ENCODE data around the gene RAD1. TPM values are rescaled to one million over a fixed set of nuclear protein-coding genes. Genes with fewer than 3 reads are reported as not detected.

The RAD1 gene
- total and polyA plus RNA-seq, 5 donors from 2014 or later = 18.1 to 29.6 (median 19.8) TPM

DNA sequence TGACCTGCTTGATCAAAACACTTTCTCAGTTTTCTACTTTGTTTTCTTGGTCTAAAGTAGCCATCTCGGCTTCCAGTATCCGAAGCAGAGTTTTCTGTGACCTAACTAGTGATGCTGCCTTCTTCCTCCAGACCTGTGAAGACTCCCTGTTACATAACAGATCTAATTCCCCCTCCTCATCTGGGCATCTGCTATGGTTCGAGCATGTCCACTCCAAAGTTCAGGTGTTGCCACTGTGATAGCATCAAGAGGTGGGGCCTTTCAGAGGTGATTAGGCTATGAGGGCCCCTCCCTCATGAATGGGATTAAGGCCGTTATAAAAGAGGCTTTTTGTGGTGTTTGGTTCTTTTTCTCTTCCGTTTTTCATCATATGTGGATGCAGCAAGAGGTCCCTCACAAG is 56.1 kb downstream of the RAD1 start:
- H3K9me3 ChIP-seq (ENCODE audit: control insufficient read depth in 2 of 2, low read length in 2 of 2) = no peaks in the 10 kb centered on the region
- Mint-ChIP-seq H3K27me3 (peaks cover 21% of the 10 kb centered on the region), H3K4me1 (no peaks in the 10 kb centered on the region), H3K9me3 (peaks cover 0 to 1% (median 0%) of the 10 kb centered on the region in 7 donors), H3K27ac (no peak overlapping the region), H3K4me3 (no peak overlapping the region), H3K36me3 (no peaks in the 10 kb centered on the region)
- no peaks in the 10 kb centered on the region for H3K36me3 ChIP-seq (ENCODE audit: control insufficient read depth, insufficient read depth, low read length)
- H3K27ac ChIP-seq (ENCODE audit: insufficient read depth, low read length, poor library complexity, severe bottlenecking) = no peak overlapping the region
- ATAC-seq (ENCODE audit: low read depth in 2 of 2) = no peak
- H3K4me3 ChIP-seq (ENCODE audit: low read depth, low read length) = no peak overlapping the region
- no peaks in the 10 kb centered on the region for H3K27me3 ChIP-seq (ENCODE audit: control insufficient read depth, insufficient read depth, low read length)
- no peaks in the 10 kb centered on the region for H3K4me1 ChIP-seq (ENCODE audit: control insufficient read depth, insufficient read depth, low read length, poor library complexity, severe bottlenecking)
- no peak for DNase-seq

DNA sequence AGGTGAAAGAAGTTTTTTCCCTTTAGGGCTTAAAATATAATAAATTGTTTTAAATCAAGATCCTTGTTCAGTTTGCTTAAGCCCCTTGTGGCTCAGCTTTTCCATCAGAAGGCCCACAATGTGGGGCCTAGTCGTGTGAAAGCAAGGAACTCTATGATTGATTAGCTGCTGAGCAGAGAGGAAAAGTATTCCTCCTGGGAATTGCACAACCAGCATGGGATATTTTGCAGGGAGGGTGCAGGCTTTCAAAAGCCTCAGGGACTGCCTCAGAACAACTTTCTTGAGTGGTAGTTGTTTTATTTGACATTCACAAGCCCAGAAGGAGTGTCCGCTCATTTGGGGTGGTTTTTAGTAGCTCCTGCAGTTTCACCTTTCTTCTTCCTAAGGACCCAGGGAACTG is 56.5 kb downstream of the RAD1 start:
- Histone ChIP-seq H3K36me3 (ENCODE audit: control insufficient read depth, insufficient read depth, low read length) (no peaks in the 10 kb centered on the region), H3K4me1 (ENCODE audit: control insufficient read depth, insufficient read depth, low read length, poor library complexity, severe bottlenecking) (no peaks in the 10 kb centered on the region), H3K4me3 (ENCODE audit: low read depth, low read length) (no peak overlapping the region), H3K27ac (ENCODE audit: insufficient read depth, low read length, poor library complexity, severe bottlenecking) (no peak overlapping the region), H3K27me3 (ENCODE audit: control insufficient read depth, insufficient read depth, low read length) (no peaks in the 10 kb centered on the region), H3K9me3 (ENCODE audit: control insufficient read depth in 2 of 2, low read length in 2 of 2) (no peaks in the 10 kb centered on the region)
- Mint-ChIP-seq H3K4me1 (no peaks in the 10 kb centered on the region), H3K36me3 (no peaks in the 10 kb centered on the region), H3K27me3 (peaks cover 16% of the 10 kb centered on the region), H3K27ac (no peak overlapping the region), H3K4me3 (no peak overlapping the region), H3K9me3 (peaks cover 0 to 1% (median 0%) of the 10 kb centered on the region in 7 donors)
- DNase-seq (no peak), ATAC-seq (ENCODE audit: low read depth in 2 of 2) (no peak)

DNA sequence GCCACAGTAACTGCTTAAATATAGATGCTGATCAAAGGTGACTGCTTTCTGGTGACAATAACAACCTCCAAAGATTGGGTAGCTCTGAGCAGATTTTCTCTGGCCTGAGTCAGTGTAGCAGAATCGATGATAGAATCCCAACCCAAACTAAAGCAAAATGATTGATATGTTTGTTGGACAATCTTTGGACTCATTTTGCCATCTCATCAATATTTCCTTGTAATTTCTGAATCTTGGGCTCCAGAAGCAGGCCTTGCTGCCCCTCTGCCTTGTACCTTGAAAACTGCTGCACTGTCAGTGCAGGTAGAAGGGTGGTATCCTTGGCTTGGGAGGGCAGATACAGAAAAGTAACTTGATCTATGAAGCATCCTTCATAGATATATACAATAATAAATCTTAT is 57.4 kb downstream of the RAD1 start:
- Mint-ChIP-seq H3K27ac (no peak overlapping the region), H3K4me3 (no peak overlapping the region), H3K27me3 (peaks cover 20% of the 10 kb centered on the region), H3K36me3 (no peaks in the 10 kb centered on the region), H3K9me3 (peaks cover 0 to 1% (median 0%) of the 10 kb centered on the region in 7 donors), H3K4me1 (no peaks in the 10 kb centered on the region)
- H3K4me3 ChIP-seq (ENCODE audit: low read depth, low read length) = no peak overlapping the region
- DNase-seq (no peak), ATAC-seq (ENCODE audit: low read depth in 2 of 2) (no peak)
- no peak overlapping the region for H3K27ac ChIP-seq (ENCODE audit: insufficient read depth, low read length, poor library complexity, severe bottlenecking)
- no peaks in the 10 kb centered on the region for H3K9me3 ChIP-seq (ENCODE audit: control insufficient read depth in 2 of 2, low read length in 2 of 2)
- H3K27me3 ChIP-seq (ENCODE audit: control insufficient read depth, insufficient read depth, low read length) = no peaks in the 10 kb centered on the region
- H3K36me3 ChIP-seq (ENCODE audit: control insufficient read depth, insufficient read depth, low read length) = no peaks in the 10 kb centered on the region
- no peaks in the 10 kb centered on the region for H3K4me1 ChIP-seq (ENCODE audit: control insufficient read depth, insufficient read depth, low read length, poor library complexity, severe bottlenecking)

DNA sequence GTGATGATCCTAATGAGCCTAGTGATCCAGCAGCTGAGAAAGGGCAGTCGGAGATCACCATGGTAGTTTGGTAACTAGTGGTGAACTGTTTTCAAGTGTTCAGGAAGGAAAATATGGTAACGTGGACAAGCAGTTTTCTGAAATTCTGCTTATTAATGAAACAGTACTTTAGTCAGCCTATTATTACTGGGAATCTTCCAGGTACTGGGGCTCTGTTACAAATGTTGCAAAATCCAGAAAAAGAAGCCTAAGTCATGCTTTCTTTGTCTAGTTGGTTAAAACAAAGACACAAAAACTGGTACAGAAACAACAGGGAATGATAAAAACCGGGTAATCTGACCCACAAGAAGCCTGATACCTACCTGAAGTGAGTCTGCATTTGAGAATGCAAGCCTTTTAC is 58.1 kb downstream of the RAD1 start:
- H3K27me3 Mint-ChIP-seq = peaks cover 25% of the 10 kb centered on the region
- no peaks in the 10 kb centered on the region for H3K4me1 ChIP-seq (ENCODE audit: control insufficient read depth, insufficient read depth, low read length, poor library complexity, severe bottlenecking)
- no peaks in the 10 kb centered on the region for H3K9me3 ChIP-seq (ENCODE audit: control insufficient read depth in 2 of 2, low read length in 2 of 2)
- no peaks in the 10 kb centered on the region for H3K27me3 ChIP-seq (ENCODE audit: control insufficient read depth, insufficient read depth, low read length)
- H3K36me3 ChIP-seq (ENCODE audit: control insufficient read depth, insufficient read depth, low read length) = no peaks in the 10 kb centered on the region
- no peak overlapping the region for H3K27ac Mint-ChIP-seq
- peaks cover 0 to 3% (median 0%) of the 10 kb centered on the region in 7 donors for H3K9me3 Mint-ChIP-seq
- no peak for ATAC-seq (ENCODE audit: low read depth in 2 of 2)
- H3K36me3 Mint-ChIP-seq = no peaks in the 10 kb centered on the region
- H3K27ac ChIP-seq (ENCODE audit: insufficient read depth, low read length, poor library complexity, severe bottlenecking) = no peak overlapping the region
- no peak overlapping the region for H3K4me3 Mint-ChIP-seq
- DNase-seq = no peak
- no peaks in the 10 kb centered on the region for H3K4me1 Mint-ChIP-seq
- no peak overlapping the region for H3K4me3 ChIP-seq (ENCODE audit: low read depth, low read length)

Other genes with a start within 250 kb of the RAD1 start
- not detected for gene TTC23L, start 76.3 kb downstream of the RAD1 start, total RNA-seq
- gene TTC23L, start 76.3 kb downstream of the RAD1 start, polyA plus RNA-seq = not detected
- gene BRIX1, start 207 bp upstream of the RAD1 start, total RNA-seq = 20.5 TPM
- gene BRIX1, start 207 bp upstream of the RAD1 start, polyA plus RNA-seq = 10 to 100 TPM; 44.2 to 51.0 (median 48.0) TPM
- 42.9 TPM for gene DNAJC21, start 14.1 kb upstream of the RAD1 start, total RNA-seq
- gene DNAJC21, start 14.1 kb upstream of the RAD1 start, polyA plus RNA-seq = 10 to 100 TPM; 15.0 to 26.3 (median 17.6) TPM
- not detected for gene AGXT2, start 132.4 kb upstream of the RAD1 start, total RNA-seq
- not detected for gene AGXT2, start 132.4 kb upstream of the RAD1 start, polyA plus RNA-seq